Measurements from ENCODE around the gene SERINC3. TPM values are rescaled to one million over a fixed set of nuclear protein-coding genes. Genes with fewer than 3 reads are reported as not detected.

The SERINC3 gene
- total and polyA plus RNA-seq, 2 experiments from 2014 or later, result 18.1 to 33.0 TPM

- no peak for TF ChIP-seq CTCF (conservative IDR thresholded peaks at IDR 0.05; ENCODE audit: low read depth in 2 of 2)
- TF ChIP-seq EZH2phosphoT487 (IDR thresholded peaks at IDR 0.05; ENCODE audit: unreplicated experiment), result no peak
- no peak for TF ChIP-seq EZH2 (IDR thresholded peaks at IDR 0.05; ENCODE audit: low read depth, unreplicated experiment)
Measured at GRCh38 chr20:44480097-44480496, 41.8 kb downstream of the SERINC3 start (continued).

- no peak overlapping the region for H3K4me3 Mint-ChIP-seq
- Histone ChIP-seq H3K4me1 (ENCODE audit: insufficient read depth) (peaks cover 5% of the 10 kb centered on the region; the same call in 1 of the 2 replicates), H3K4me3 (no peak overlapping the region), H4K20me1 (replicated peaks; ENCODE audit: insufficient read depth) (no peaks in the 10 kb centered on the region; the same call in 1 of the 2 replicates), H2AFZ (no peak overlapping the region), H3K9me2 (ENCODE audit: insufficient read depth) (no peaks in the 10 kb centered on the region), H3K27me3 (ENCODE audit: insufficient read depth) (no peaks in the 10 kb centered on the region), H3K27ac (ENCODE audit: low read depth) (no peak overlapping the region), H3K4me2 (no peak overlapping the region), H3K79me2 (replicated peaks; ENCODE audit: insufficient read depth) (peaks cover 7% of the 10 kb centered on the region), H3F3A (replicated peaks; ENCODE audit: low read depth) (no peaks in the 10 kb centered on the region), H3K36me3 (ENCODE audit: insufficient read depth) (no peaks in the 10 kb centered on the region)
- H3K4me1 Mint-ChIP-seq, result peaks cover 13% of the 10 kb centered on the region; the same call in 2 of the 3 replicates
- DNase-seq (ENCODE audit: low spot score), result no peak
- no peak for TF ChIP-seq STAT1 (IDR thresholded peaks at IDR 0.05; ENCODE audit: unreplicated experiment)
- TF ChIP-seq REST (IDR thresholded peaks at IDR 0.05; ENCODE audit: unreplicated experiment), result no peak
- TF ChIP-seq NANOG (IDR thresholded peaks at IDR 0.05; ENCODE audit: borderline replicate concordance), result no peak
- ATAC-seq, result no peak
- no peaks in the 10 kb centered on the region for H3K9me3 Mint-ChIP-seq
- peaks cover 16% of the 10 kb centered on the region for H3K36me3 Mint-ChIP-seq (ENCODE audit: low read depth)
- H3K27me3 Mint-ChIP-seq (ENCODE audit: insufficient read depth, low read depth, poor library complexity), result peaks cover 9% of the 10 kb centered on the region
- H3K27ac Mint-ChIP-seq, result no peak overlapping the region
Measured at GRCh38 chr20:44479643-44480042, 42.2 kb downstream of the SERINC3 start.

- Histone ChIP-seq H3K27ac (ENCODE audit: low read depth) (no peak overlapping the region), H3K36me3 (ENCODE audit: insufficient read depth) (no peaks in the 10 kb centered on the region), H3K9me2 (ENCODE audit: insufficient read depth) (no peaks in the 10 kb centered on the region), H3K79me2 (replicated peaks; ENCODE audit: insufficient read depth) (peaks cover 7% of the 10 kb centered on the region), H3K4me2 (no peak overlapping the region), H3K4me1 (ENCODE audit: insufficient read depth) (peaks cover 5% of the 10 kb centered on the region; the same call in 1 of the 2 replicates), H3K4me3 (no peak overlapping the region), H3F3A (replicated peaks; ENCODE audit: low read depth) (no peaks in the 10 kb centered on the region), H3K27me3 (ENCODE audit: insufficient read depth) (no peaks in the 10 kb centered on the region), H2AFZ (no peak overlapping the region), H4K20me1 (replicated peaks; ENCODE audit: insufficient read depth) (no peaks in the 10 kb centered on the region)
- H3K27ac Mint-ChIP-seq, result no peak overlapping the region
- peaks cover 16% of the 10 kb centered on the region for H3K36me3 Mint-ChIP-seq (ENCODE audit: low read depth)
- peaks cover 13% of the 10 kb centered on the region; the same call in 2 of the 3 replicates for H3K4me1 Mint-ChIP-seq
- no peak overlapping the region for H3K4me3 Mint-ChIP-seq
- no peak for DNase-seq (ENCODE audit: low spot score)
- H3K27me3 Mint-ChIP-seq (ENCODE audit: insufficient read depth, low read depth, poor library complexity), result peaks cover 9% of the 10 kb centered on the region
- no peak for ATAC-seq
- H3K9me3 Mint-ChIP-seq, result no peaks in the 10 kb centered on the region
- TF ChIP-seq ZNF331 (CRISPR knock-in tag; IDR thresholded peaks at IDR 0.05; ENCODE audit: low read depth), result no peak
- no peak for TF ChIP-seq JUNB (IDR thresholded peaks at IDR 0.05; ENCODE audit: unreplicated experiment)
- TF ChIP-seq CREB1 (CRISPR knock-in tag; IDR thresholded peaks at IDR 0.05; ENCODE audit: low read depth), result no peak
- no peak for TF ChIP-seq ZNF114 (CRISPR knock-in tag; IDR thresholded peaks at IDR 0.05)
- no peak for TF ChIP-seq EZH2 (IDR thresholded peaks at IDR 0.05; ENCODE audit: low read depth, unreplicated experiment)
- TF ChIP-seq EZH2phosphoT487 (IDR thresholded peaks at IDR 0.05; ENCODE audit: unreplicated experiment), result no peak
- no peak for TF ChIP-seq NANOG (IDR thresholded peaks at IDR 0.05; ENCODE audit: borderline replicate concordance)
- TF ChIP-seq ETS1 (IDR thresholded peaks at IDR 0.05), result no peak
- TF ChIP-seq REST (IDR thresholded peaks at IDR 0.05; ENCODE audit: unreplicated experiment), result no peak
- TF ChIP-seq POLR2AphosphoS5 (IDR thresholded peaks at IDR 0.05; ENCODE audit: low read depth), result no peak
Measured at GRCh38 chr20:44478206-44478605, 43.7 kb downstream of the SERINC3 start.

Data from GM23338 (cell line).